GM12875 (cell line): ENCODE data around the gene EDARADD.

ENCODE experiments used
- H3K4me3 ChIP-seq: one replicate; pipeline ENCODE4 v1.5.1; 2011; ENCODE audit warnings: low read depth, low read length, control low read depth
- CTCF ChIP-seq: IDR thresholded peaks from 2 replicates; pipeline ENCODE4 v1.5.1; 2011; ENCODE audit warnings: low read depth, mild to moderate bottlenecking, control low read depth, inconsistent platforms, low read length, moderate library complexity, borderline replicate concordance; ENCODE audit not compliant: insufficient read depth

Gene EDARADD

DNA sequence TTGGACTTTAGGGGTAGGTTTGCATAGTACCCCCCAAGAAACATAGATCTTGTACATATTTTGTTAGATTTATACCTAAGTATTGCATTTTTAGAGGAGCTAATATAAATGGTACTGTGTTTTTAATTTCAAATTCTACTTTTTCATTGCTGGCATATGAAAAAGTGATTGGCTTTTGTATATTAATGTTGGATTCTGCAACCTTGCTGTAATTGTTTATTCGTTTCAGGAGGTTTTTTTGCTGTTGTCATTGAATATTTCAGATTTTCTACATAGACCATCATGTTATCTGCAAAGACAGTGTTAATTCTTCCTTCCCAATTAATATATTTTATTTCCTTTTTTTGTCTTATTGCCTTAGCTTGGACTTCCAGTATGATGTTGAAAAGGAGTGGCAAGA is 23.0 kb upstream of the EDARADD start:
- no peak overlapping the region for H3K4me3 ChIP-seq
- no peak for TF ChIP-seq CTCF

DNA sequence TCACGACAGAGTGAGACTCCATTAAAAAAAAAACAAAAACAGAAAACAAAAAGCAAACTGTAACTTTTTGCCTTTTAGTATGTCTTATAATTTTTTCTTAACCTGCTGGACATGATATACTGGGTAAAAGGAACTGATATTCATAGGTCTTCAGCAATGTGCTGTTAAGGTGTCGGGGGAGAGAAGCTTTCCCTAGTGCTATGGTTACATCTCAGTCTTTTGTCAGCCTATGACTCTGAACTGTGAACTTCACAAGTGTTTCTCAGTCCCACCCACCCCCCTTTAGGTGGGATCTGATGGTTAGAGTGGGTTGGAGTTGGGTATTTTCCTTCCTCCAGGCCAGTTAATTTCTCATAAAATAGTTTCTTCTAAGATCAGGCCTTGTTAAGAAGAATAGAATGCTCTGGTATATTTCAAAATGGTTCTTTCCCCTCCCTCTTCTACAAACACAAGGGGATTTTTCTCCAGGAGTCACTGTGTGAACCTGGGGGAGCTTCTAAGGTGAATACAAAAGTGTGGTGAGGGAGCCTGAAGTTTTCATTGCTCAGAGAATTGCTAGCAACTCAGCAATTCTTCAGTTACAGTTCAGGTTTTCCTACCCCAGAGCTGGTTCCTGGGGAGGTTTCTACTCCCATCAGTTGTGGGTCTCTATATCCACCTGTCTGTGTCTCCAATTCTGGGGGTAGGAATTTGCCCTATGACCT is 16.1 kb upstream of the EDARADD start:
- no peak overlapping the region for H3K4me3 ChIP-seq
- no peak for TF ChIP-seq CTCF

- no peak for TF ChIP-seq CTCF
Measured at GRCh38 chr1:236381565-236382158, 12.4 kb upstream of the EDARADD start.

DNA sequence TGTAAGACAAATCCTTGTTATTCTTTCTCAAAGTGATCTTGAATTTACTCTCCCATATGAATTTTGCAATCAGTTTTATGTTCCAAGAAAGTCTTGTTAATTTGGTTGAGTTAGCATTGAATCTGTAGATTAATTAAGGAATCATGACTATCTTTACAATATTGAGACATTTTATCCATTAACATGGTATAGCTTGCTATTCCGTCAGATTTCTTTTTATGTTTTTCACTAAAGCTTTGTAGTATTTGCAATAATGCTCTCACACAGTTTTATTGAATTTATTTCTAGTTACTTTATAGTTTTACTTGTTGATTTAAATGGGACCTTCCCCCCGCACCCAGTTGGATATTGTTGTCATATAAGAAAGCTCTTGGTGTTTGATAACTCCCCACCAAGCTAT is 5.8 kb upstream of the EDARADD start:
- no peak for TF ChIP-seq CTCF
- no peak overlapping the region for H3K4me3 ChIP-seq

More at GRCh38 chr1:236381565-236382158, 12.4 kb upstream of the EDARADD start:
- no peak overlapping the region for H3K4me3 ChIP-seq

DNA sequence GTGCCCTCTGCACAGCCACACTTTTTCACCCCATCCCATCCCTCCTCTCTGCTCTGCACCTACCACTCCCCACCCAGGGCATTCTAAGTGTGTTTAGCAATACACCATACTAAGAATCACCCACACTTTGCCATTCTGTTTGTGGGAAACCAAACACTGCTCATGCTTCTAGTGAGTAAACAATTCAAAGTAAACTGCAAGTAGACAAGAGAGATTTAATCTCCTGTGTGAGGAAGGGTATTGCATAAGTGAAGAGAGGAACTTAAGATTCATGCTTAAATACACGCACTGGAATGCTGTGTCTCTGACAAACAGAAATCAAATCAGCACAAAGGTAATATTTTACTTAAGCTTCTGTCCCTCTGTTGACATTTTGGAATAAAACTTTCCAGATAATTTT is 4.8 kb upstream of the EDARADD start:
- no peak for TF ChIP-seq CTCF
- no peak overlapping the region for H3K4me3 ChIP-seq

GRCh38 chr1:236391008-236391407 is 3.1 kb upstream of the EDARADD start:
- no peak overlapping the region for H3K4me3 ChIP-seq

More at GRCh38 chr1:236391008-236391407, 3.1 kb upstream of the EDARADD start:
- no peak for TF ChIP-seq CTCF
